ENCODE results near the gene CPSF4.
"Not testable (repeated sequence)": the region's sequence is repeated elsewhere in the genome, so short reads cannot be mapped to it uniquely, and the experiment has no call there.

The CPSF4 gene

DNA sequence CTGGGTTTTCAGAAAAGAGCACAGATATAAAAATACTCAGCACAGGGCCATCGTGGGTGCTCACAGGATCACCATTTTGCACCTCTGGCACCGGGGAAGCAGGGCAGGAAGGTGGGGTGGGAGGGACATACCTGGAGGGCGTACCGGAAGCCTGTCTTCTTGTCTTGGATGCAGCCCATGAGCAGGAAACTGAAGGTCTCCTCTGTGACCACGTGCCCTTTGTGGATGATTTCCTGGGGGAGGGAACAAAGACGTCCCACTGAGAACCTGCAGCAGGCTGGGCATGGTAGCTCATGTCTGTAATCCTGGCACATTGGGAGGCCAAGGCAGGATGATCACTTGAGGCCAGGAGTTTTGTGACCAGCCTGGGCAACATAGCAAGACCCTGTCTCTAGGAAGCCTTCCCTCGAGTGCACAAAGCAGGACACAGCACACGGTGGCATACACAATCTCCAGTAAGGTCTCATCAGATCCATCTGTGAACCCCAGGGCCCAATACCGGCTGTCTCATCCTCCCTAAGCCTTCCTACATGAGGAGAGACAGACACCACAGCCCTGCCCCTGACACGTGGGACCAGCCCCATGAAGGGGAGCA, 9.7 kb upstream of the CPSF4 start:
- H3K36me3 ChIP-seq (ENCODE audit: control insufficient read depth, insufficient read depth, low read length): peaks cover 31% of the 10 kb centered on the region
- TF ChIP-seq, protein P1, sequence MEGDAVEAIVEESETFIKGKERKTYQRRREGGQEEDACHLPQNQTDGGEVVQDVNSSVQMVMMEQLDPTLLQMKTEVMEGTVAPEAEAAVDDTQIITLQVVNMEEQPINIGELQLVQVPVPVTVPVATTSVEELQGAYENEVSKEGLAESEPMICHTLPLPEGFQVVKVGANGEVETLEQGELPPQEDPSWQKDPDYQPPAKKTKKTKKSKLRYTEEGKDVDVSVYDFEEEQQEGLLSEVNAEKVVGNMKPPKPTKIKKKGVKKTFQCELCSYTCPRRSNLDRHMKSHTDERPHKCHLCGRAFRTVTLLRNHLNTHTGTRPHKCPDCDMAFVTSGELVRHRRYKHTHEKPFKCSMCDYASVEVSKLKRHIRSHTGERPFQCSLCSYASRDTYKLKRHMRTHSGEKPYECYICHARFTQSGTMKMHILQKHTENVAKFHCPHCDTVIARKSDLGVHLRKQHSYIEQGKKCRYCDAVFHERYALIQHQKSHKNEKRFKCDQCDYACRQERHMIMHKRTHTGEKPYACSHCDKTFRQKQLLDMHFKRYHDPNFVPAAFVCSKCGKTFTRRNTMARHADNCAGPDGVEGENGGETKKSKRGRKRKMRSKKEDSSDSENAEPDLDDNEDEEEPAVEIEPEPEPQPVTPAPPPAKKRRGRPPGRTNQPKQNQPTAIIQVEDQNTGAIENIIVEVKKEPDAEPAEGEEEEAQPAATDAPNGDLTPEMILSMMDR (IDR thresholded peaks at IDR 0.05; ENCODE audit: insufficient read depth, low read length, poor library complexity, severe bottlenecking): no peak
- H3K27me3 ChIP-seq (replicated peaks; ENCODE audit: control insufficient read depth, insufficient read depth, low read length): no peaks in the 10 kb centered on the region
- no peak for DNase-seq (ENCODE audit: extremely low read depth, insufficient read length)
- H3K4me3 ChIP-seq (replicated peaks; ENCODE audit: low read depth, low read length): no peak overlapping the region

DNA sequence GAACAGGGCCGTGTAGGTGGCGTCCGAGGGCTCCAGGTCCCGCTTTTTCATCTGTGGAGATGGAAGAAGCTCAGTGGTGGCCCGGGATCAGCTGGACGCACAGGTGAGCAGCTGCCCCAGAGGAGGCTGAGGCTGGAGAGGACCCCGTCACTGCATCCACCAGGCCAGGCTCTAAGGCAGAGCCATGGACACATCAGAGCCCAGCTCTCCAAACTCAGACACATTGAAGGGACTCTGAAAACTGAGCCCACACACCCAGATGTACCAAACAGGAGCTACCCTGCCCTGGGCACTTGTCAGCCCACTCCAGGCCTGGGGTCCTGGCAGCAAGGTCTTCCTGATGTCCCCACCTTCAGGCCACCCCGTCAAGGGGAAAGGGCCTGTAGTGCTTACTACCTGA, 9.0 kb upstream of the CPSF4 start:
- no peak for DNase-seq (ENCODE audit: extremely low read depth, insufficient read length)
- H3K4me3 ChIP-seq (replicated peaks; ENCODE audit: low read depth, low read length): no peak overlapping the region
- no peaks in the 10 kb centered on the region for H3K27me3 ChIP-seq (replicated peaks; ENCODE audit: control insufficient read depth, insufficient read depth, low read length)
- H3K36me3 ChIP-seq (ENCODE audit: control insufficient read depth, insufficient read depth, low read length): peaks cover 29% of the 10 kb centered on the region
- TF ChIP-seq, protein P1 (IDR thresholded peaks at IDR 0.05; ENCODE audit: insufficient read depth, low read length, poor library complexity, severe bottlenecking): no peak

DNA sequence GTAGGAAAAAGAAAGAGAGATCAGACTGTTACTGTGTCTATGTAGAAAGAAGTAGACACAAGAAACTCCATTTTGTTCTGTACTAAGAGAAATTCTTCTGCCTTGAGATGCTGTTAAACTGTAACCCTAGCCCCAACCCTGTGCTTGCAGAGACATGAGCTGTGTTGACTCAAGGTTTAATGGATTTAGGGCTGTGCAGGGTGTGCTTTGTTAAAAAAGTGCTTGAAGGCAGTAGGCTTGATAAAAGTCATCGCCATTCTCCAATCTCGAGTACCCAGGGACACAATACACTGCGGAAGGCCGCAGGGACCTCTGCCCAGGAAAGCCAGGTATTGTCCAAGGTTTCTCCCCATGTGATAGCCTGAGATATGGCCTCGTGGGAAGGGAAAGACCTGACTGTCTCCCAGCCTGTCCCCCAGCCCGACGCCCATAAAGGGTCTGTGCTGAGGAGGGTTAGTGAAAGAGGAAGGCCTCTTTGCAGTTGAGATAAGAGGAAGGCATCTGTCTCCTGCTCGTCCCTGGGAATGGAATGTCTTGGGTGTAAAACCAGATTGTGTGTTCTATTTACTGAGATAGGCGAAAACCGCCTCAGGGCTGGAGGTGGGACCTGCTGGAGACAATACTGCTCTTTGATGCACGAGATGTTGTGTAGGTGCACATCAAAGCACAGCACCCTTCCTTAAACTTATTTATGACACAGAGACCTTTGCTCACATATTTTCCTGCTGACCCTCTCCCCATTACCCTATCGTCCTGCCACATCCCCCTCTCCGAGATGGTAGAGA, 6.8 kb upstream of the CPSF4 start:
- H3K4me3 ChIP-seq (replicated peaks; ENCODE audit: low read depth, low read length); DNase-seq (ENCODE audit: extremely low read depth, insufficient read length): not testable (repeated sequence)
- peaks cover 26% of the 10 kb centered on the region for H3K36me3 ChIP-seq (ENCODE audit: control insufficient read depth, insufficient read depth, low read length)

DNA sequence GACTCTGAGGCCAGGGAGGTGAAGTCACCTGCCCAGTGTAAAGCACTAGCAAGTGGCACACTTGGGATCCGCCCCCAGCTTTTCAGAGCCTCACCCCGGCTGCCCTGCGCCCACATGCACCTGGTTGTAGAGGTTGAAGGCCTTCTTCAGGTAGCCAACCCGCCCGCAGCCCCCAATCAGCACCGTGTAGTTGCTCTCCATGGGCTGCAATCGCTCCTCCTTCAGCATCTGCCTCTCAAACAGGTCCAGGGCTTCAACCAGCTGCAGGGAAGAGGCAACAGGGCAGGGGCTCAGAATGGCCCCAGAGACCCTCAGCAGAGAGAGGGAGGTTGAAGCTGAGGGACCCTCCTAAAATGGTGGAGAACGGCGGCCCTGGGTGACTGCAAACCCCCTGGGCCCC, 5.6 kb upstream of the CPSF4 start:
- H3K36me3 ChIP-seq (ENCODE audit: control insufficient read depth, insufficient read depth, low read length): peaks cover 26% of the 10 kb centered on the region
- H3K27me3 ChIP-seq (replicated peaks; ENCODE audit: control insufficient read depth, insufficient read depth, low read length): no peaks in the 10 kb centered on the region
- TF ChIP-seq, protein P1 (IDR thresholded peaks at IDR 0.05; ENCODE audit: insufficient read depth, low read length, poor library complexity, severe bottlenecking): no peak
- no peak overlapping the region for H3K4me3 ChIP-seq (replicated peaks; ENCODE audit: low read depth, low read length)
- DNase-seq (ENCODE audit: extremely low read depth, insufficient read length): no peak

More for the DNA sequence above, 6.8 kb upstream of the CPSF4 start:
- H3K27me3 ChIP-seq (replicated peaks; ENCODE audit: control insufficient read depth, insufficient read depth, low read length): not testable (repeated sequence)

DNA sequence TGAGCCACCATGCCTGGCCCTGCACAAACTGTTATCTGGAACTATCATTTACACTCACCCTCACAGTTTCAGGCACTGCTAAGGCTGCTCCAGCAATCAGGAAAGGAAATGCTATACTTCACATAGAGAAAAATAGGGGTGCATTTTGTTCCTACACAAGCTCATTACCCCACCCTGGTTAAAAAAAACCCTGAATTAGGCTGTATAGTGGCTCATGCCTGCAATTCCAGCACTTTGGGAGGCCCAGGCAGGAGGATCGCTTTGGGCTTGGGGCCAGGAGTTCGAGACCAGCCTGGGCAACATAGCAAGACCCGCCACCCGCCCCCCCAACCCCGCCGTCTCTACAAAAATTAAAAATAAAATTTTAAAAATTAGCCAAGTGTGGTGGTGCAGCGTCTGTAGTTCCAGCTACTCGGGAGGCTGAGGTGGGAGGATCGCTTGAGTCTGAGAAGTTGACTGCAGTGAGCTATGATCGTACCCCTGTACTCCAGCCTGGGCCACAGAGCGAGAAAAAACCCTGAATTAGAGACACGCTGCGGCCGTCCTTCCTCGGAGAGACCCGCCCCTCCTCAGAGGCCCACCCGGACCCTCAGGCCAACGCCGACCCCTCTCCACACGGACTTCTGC, 684 bp upstream of the CPSF4 start:
- peaks cover 12% of the 10 kb centered on the region for H3K36me3 ChIP-seq (ENCODE audit: control insufficient read depth, insufficient read depth, low read length)
- TF ChIP-seq, protein P1 (IDR thresholded peaks at IDR 0.05; ENCODE audit: insufficient read depth, low read length, poor library complexity, severe bottlenecking): no peak
- no peaks in the 10 kb centered on the region for H3K27me3 ChIP-seq (replicated peaks; ENCODE audit: control insufficient read depth, insufficient read depth, low read length)
- no peak for DNase-seq (ENCODE audit: extremely low read depth, insufficient read length)
- H3K4me3 ChIP-seq (replicated peaks; ENCODE audit: low read depth, low read length): peak overlapping the region; percentile 96

DNA sequence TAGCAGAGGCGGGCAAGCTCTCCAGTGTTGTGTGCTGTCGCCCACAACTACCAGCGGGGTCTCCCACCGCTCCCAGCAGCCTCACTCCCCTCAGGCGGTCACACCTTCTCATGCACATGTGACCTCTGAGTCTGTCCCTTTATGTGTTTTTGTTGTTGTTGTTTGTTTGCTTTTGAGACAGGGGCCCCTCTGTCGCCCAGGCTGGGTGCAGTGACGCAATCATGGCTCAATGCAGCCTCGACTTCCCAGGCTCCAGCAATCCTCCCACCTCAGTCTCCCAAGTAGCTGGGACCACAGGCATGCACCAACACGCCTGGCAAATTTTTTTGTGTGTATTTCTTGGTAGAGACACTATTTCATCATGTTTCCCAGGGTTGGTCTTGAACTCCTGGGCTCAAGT, 1.5 kb downstream of the CPSF4 start:
- TF ChIP-seq, protein P1 (IDR thresholded peaks at IDR 0.05; ENCODE audit: insufficient read depth, low read length, poor library complexity, severe bottlenecking): no peak
- DNase-seq (ENCODE audit: extremely low read depth, insufficient read length): no peak
- peak overlapping the region; percentile 96 for H3K4me3 ChIP-seq (replicated peaks; ENCODE audit: low read depth, low read length)
- no peaks in the 10 kb centered on the region for H3K27me3 ChIP-seq (replicated peaks; ENCODE audit: control insufficient read depth, insufficient read depth, low read length)
- peaks cover 10% of the 10 kb centered on the region for H3K36me3 ChIP-seq (ENCODE audit: control insufficient read depth, insufficient read depth, low read length)

Measured in GM06990 (cell line).